HG02973 (cell line): ENCODE results near the gene THYN1.
A peak's percentile ranks its signal among the peaks of the same experiment; 100 is the strongest.

Experiments
- ATAC-seq: cut with Tn5 transposase; IDR thresholded peaks from one replicate; pipeline ENCODE4 v1.9.1; 2021; ENCODE audit warnings: moderate library complexity; ENCODE audit not compliant: unreplicated experiment

THYN1 gene

GRCh38 chr11:134252346-134253187 is 585 bp downstream of the THYN1 start:
- peak; percentile 29 for ATAC-seq

GRCh38 chr11:134250675-134251074 is 2.5 kb downstream of the THYN1 start:
- ATAC-seq, result no peak

- ATAC-seq, result no peak
Observed at GRCh38 chr11:134250246-134250645, 2.9 kb downstream of the THYN1 start.

GRCh38 chr11:134248910-134249480 is 4.2 kb downstream of the THYN1 start:
- no peak for ATAC-seq

- no peak for ATAC-seq
Observed at GRCh38 chr11:134246678-134247077, 6.5 kb downstream of the THYN1 start.

- no peak for ATAC-seq
Observed at GRCh38 chr11:134246100-134246499, 7.1 kb downstream of the THYN1 start.

GRCh38 chr11:134245434-134245833 is 7.7 kb downstream of the THYN1 start:
- no peak for ATAC-seq

- peak; percentile 79 for ATAC-seq
Observed at GRCh38 chr11:134244593-134244992, 8.6 kb downstream of the THYN1 start.

- no peak for ATAC-seq
Observed at GRCh38 chr11:134243913-134244312, 9.2 kb downstream of the THYN1 start.

GRCh38 chr11:134242376-134242775 is 10.8 kb downstream of the THYN1 start:
- no peak for ATAC-seq

GRCh38 chr11:134240592-134240991 is 12.6 kb downstream of the THYN1 start:
- ATAC-seq, result no peak

GRCh38 chr11:134238956-134239355 is 14.2 kb downstream of the THYN1 start:
- no peak for ATAC-seq

GRCh38 chr11:134237557-134237922 is 15.6 kb downstream of the THYN1 start:
- no peak for ATAC-seq

GRCh38 chr11:134236834-134237556 is 16.2 kb downstream of the THYN1 start:
- ATAC-seq, result no peak

- ATAC-seq, result no peak
Observed at GRCh38 chr11:134235399-134235798, 17.8 kb downstream of the THYN1 start.

- ATAC-seq, result no peak
Observed at GRCh38 chr11:134233729-134234179, 19.4 kb downstream of the THYN1 start.

GRCh38 chr11:134231958-134232659 is 21.0 kb downstream of the THYN1 start:
- no peak for ATAC-seq

GRCh38 chr11:134230339-134230738 is 22.8 kb downstream of the THYN1 start:
- ATAC-seq, result no peak

GRCh38 chr11:134229126-134229790 is 23.9 kb downstream of the THYN1 start:
- ATAC-seq, result no peak

- ATAC-seq, result peak; percentile 55
Observed at GRCh38 chr11:134228625-134229024, 24.5 kb downstream of the THYN1 start.
